Activated CD4-positive, CD25-positive, alpha-beta regulatory T cell (primary cell): ENCODE measurements around the gene ATXN1.
"Not testable (repeated sequence)": the region's sequence is repeated elsewhere in the genome, so short reads cannot be mapped to it uniquely, and the experiment has no call there.

ENCODE experiments used
- DNase-seq, 4 experiments: peaks; one replicate each; lab custom pipeline; 2025; lab: John Stamatoyannopoulos, UW

Gene ATXN1

DNA sequence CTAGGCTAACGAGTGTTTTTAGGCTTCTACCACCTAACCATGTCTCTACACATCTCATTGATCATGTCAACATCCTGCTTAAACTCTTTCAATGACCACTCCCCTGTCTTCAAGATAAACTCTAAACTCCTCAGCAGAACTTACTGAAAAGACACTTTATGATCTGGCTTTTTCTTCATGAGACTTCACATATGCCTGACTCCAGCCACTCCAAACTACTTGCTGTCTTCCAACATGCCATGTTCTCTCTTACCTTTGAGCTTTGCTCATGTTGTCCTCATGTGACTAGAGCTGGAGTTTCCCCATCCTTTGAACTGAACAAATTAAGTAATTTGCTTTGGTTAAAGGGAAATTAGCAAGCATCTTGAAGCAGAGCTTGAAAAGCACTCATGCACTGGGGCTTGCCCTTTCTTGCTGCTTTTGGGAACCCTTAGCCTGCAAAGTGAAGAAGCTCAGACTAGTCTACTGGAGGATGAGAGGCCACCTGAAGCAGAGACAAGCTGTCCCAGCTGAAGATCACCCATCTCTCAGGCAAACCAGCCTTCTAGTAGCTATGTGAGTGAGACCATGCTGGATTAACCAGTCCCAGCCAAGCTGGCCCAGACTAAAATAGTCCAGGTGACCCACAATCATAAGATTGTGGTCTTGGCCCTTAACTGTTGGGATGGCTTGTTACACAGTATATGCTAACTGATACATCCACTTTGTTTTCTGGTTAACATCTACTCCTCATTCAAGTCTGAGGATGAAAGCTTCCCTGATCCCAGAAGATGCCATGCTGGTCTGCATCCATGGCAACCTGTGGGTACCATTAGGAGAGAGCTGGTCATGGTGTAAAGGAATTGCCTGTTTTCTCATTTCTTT is 287.1 kb downstream of the ATXN1 start:
- DNase-seq, result no peak

DNA sequence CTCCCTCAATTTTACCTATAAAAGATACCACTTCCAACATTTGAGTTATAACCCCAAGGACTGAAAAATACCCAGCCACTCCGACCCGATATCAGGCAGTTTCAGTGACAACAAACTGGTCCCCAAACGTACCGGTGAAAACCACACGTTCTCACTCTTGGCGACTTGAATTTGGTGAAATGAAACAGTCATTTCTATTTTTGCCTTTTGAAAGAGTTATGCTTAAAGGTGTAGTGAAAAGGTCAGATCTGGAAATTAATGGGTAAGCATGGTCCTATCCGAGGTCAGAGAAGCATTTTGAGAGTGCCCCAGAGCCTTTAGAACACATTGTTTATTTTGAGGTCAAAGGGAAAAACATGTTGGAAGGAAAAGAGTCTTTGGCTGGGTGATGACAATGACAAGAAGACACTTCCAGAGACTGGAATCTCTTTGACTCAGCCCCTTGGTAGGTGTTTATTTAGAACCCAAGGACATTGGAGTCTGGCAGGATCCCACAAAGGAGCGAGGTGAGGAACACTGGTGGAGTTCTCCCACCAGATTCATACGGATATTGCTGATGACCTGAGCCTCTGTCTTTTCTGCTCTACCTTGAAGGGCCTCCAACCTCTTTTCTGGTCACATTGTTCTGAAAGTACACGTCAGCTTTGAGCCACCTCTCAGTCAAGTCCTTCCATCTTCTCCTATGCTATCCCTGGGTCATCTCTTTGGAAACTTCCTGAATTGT is 287.9 kb downstream of the ATXN1 start:
- DNase-seq, result no peak

GRCh38 chr6:16472349-16473069 is 288.8 kb downstream of the ATXN1 start:
- DNase-seq, result no peak

DNA sequence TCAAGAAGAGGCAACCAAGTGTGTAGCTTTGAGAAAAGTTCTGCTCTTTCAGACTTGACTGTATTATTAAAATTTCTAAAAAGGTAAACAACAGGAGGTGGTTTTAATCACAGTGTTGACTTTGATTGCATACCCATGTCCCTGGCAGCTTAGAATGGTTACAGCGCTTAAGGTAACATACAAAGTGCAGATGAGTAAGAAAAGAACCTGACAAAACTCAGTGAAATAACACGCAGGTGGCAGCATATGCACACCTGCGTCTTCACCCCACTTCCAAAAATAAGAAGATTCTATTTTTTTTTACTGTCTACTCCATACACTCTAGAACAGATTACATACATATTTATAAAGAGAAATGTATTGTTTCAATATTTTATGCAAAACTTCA is 289.4 kb downstream of the ATXN1 start:
- DNase-seq, result no peak

DNA sequence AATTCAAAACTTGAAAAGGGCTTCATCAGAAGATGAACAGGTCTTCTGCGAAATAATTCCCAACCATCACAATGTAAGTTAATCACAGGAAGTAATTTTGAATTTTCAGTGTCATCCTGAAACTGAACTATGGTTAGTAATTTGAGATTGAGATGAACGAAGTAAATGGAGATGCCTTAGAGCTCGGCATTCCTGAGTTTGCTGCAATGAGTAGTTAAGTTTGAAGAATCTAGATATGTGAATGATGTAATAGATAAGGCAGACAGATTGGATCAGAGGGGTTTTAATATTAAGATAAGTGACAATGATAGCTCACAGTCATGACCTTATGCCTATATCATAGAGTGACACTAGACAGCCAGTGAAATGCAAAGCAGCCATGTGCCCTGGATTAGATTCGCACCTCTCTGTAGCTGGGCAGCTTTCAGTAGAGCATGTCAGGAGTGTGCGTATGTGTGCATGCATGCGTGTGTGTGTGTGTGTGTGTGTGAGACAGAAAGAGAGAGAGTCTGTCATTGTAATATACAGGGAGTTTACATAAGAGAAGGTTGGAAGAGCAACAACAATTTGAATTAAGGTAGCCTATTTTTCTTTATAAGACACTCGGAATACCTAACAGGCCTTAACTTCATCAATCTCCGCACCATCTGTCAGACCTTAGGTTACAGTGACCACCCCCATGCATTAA is 289.9 kb downstream of the ATXN1 start:
- DNase-seq, result no peak

- no peak for DNase-seq
Measured at GRCh38 chr6:16470502-16471221, 290.6 kb downstream of the ATXN1 start.

DNA sequence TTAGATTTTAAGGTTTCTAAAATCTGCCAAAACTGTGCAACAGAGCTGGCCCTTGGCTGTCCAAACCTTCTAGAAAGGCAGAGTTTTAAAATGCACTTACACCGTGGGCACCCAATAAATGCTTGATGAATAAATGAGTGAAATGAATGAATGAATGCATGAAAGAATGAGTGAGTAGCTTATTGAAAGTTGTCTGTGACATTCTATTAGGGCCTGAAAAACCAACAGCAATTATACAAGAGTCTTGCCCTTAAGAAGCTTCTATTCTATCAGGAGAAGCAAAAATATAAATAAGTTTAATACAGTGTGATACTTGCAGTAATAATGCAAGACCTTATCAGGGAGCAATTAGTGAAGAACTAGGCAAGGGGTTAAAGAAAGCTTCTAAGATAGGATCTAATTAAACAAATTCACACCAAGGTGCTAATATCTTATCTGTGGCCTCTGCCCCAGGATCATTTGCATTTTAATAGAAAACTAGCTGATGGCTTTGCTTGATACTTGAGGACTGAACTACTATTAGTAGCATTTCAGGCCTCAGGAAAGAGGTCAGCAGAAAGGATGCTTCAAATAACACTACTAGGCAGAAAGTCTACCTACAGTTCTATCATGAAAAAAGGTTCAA is 292.2 kb downstream of the ATXN1 start:
- DNase-seq, result no peak

DNA sequence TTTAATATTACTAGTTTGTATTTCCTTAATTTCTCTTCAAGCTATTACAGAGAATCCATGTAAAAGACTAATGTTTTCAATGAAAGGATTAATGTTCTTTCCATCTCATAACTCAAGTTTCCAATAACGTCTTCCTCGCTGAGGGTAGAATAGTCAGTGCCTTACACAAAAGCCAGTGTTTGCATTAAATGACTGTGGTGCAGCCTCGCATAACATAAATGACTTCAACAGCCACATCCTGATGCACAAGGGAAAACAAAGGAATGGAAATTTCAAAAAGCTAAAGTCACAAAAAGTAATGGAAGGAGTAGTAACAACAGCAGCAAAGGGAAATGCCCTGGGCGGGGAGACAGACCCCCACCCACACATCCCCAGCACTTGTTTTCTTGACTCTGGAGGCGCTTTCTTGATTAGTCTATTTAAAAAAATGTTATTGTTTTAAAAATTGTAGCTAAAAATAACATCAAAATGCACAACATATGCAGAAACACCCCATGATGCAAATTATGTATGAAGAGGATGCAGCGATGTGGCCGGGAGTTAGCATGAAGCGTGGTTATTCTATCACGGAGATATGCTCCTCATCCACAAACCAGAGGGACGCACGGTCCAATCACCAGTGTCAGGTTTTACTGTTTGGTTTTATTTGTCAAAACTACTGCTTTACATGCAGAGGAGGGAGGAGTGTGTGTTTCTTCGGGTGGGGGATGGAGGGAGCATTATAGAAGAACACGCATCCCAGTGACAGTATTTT is 294.3 kb downstream of the ATXN1 start:
- DNase-seq, result no peak

- DNase-seq, result no peak
Measured at GRCh38 chr6:16464045-16464444, 297.2 kb downstream of the ATXN1 start.

GRCh38 chr6:16463246-16463645 is 298.0 kb downstream of the ATXN1 start:
- DNase-seq, result not testable (repeated sequence)

- no peak for DNase-seq
Measured at GRCh38 chr6:16461491-16461890, 299.8 kb downstream of the ATXN1 start.

DNA sequence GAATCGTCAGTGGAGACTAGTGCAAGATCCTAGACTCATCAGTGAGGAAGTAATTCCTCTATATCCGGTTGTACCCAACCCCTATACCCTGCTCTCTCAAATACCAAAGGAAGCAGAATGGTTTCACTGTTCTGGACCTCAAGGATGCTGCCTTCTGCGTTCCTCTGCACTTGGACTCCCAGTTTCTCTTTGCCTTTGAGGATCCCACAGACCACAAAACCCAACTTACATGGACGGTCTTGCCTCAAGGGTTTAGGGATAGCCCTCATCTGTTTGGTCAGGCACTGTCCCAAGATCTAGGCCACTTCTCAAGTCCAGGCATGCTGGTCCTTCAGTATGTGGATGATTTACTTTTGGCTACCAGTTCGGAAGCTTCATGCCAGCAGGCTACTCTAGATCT is 301.8 kb downstream of the ATXN1 start:
- not testable (repeated sequence) for DNase-seq

DNA sequence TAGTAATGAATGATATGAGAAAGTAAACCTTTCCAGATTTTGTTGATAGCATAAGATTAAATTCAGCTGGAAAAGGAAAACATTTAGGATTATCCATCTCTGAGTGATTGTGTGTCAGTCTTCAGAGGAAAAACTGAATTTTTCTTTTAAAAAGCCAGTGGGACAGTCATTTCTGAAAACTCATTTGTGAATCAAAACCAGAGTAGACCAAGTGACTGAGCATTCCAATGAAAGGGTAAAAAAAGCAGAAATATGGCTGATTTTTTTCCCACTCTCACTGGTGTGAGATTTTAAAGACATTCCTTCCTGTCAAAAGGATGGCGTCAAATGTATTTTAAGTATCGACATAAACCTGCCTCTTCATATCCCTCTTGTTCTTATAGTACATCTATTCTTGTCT is 308.9 kb downstream of the ATXN1 start:
- no peak for DNase-seq

GRCh38 chr6:16450821-16451220 is 310.4 kb downstream of the ATXN1 start:
- no peak for DNase-seq

DNA sequence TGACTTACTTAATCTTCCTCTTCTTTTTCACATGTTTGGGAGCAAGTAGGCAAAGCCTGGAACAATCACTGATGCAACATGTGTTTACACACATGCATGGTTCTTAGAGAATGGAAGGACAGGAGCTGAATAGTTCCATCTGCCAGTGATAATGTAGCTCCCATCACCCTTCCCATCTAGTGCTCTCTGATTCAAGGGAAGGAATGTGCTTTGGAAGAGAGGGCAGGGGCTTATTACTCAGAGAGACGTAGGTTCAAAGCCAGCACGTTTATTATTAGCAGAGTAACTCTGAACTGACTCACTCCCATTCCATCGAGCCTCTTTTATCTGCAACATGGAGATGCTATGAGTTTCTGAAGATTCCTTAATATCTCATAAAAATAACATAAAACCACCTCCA is 311.0 kb downstream of the ATXN1 start:
- DNase-seq, result no peak

GRCh38 chr6:16446273-16446672 is 315.0 kb downstream of the ATXN1 start:
- no peak for DNase-seq

DNA sequence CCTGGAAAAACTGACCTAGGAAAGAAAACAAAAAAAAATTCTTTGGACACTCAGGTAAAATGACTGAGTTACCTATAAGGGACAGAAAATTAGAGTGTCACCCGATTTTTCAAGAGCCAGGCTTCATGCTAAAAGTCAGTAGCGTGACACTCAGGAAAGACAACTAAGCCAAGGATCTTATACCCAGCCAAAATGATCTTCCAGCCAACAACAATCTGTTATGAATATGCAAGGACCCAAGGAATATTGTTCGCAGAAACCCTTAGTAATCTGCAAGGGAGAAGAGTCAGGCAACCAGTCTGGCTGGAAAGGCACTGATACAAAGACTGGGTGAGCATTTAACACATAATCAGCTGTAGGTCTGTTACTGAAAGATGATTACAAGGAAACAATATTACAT is 319.2 kb downstream of the ATXN1 start:
- DNase-seq, result no peak

- no peak for DNase-seq
Measured at GRCh38 chr6:16441262-16441661, 320.0 kb downstream of the ATXN1 start.

DNA sequence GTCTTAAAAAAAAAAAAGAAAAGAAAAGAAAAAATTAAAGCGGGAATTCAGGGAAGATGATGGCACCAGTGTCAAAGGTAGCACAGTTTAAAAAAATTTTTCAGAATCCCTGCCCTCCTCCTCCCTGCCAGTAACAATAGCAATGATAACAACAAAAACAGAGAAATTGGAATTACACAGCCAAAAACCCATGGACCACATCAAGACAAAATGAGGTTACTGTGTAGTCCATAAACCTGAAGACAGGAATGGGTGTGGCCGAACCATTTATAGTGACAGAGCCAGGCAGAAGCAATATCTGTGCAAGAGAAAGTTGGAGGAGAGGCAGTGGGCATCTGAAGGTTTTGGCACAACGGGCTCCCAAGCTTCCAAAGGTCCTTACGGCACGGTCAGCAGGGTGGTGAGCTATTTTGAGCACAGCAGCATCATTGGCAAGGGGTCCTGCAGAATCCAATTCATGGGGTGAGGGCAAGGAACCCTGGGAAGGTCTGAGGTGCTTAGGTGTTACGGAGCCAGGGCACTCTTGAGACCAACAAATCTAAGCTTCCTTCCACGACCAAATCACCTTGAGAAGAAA is 320.5 kb downstream of the ATXN1 start:
- DNase-seq, result no peak
